ENCODE results near the gene RPS10. TPM values are rescaled to one million over a fixed set of nuclear protein-coding genes. Genes with fewer than 3 reads are reported as not detected.
"Not testable (repeated sequence)": the region's sequence is repeated elsewhere in the genome, so short reads cannot be mapped to it uniquely, and the experiment has no call there.

Gene RPS10
- polyA plus RNA-seq, 6 donors from 2014 or later = 1,403 to 2,423 (median 1,715) TPM

DNA sequence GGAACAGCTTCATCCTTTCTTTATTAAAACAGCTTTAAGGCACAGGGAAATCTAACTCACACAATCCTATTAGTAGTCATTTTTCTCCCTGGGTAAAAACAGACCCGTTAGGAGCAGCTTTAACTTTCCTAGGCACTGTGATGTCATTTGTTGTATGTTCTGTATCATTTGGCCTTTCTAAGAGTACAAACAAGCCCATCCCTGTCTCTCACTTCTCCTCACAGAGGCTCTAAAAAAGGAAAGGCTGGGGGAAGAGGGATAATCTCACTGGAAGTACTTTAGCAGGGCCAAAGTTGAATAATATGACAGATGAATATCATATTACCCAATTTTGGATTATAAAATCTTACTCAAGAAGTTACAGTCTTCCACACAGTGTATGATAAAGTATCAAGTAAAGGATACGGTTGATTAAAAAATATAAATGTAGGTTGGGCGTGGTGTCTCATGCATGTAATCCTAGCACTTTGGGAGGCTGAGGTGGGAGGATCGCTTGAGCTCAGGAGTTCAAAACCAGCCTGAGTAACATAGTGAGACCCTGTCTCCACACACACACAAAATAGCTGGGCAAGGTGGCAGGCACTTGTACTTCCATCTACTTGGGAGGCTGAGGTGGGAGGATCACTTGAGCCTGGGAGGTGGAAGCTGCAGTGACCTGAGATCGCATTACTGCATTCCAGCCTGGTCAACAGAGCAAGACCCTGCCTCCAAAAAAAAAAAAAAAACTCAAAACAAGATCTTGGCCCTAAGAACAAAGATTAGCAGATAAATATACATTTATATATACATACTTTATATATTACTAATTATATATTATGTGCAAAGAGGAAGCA, 41.3 kb downstream of the RPS10 start:
- no peak for DNase-seq
- peak overlapping the region in 2 of 6 donors; percentile 31 to 78 for H3K27ac Mint-ChIP-seq
- no peaks in the 10 kb centered on the region for H3K27me3 Mint-ChIP-seq
- H3K9me3 Mint-ChIP-seq = no peaks in the 10 kb centered on the region
- H3K36me3 Mint-ChIP-seq = no peaks in the 10 kb centered on the region
- no peak for ATAC-seq (ENCODE audit: low read depth in 2 of 2)
- no peak overlapping the region for H3K4me3 Mint-ChIP-seq
- peaks cover 28 to 68% (median 59%) of the 10 kb centered on the region in 3 donors for H3K4me1 Mint-ChIP-seq

DNA sequence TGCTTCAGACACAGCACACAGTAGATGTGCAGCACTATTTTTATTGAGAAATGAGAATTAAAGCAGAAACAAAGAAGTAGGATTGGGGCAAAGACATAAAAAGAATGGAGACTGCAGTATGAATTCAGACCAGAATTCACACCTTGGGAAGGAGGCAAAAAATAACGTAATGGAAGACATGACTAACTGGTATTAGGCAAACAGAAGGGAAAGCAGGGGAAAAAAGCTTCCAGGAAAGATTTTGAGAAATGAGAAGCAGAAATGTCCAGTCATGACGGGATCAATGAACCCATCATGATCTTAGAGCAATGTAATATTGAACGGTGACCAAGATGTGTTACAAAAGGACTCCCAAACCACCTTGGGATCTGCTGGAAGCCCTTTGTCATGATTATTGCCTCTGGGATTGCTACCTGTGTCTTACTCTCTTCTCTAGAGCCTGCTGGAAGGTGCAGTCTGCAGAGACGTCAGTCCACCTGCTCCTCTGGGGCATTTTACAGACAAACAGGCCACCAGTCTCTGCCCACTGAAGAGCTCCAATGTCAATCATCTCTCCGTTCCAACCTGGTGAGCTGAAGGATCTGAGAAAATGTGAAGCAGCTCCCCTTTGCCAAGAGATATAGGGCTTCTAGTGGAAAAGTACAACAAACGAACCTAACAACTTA, 42.1 kb downstream of the RPS10 start:
- Mint-ChIP-seq H3K4me1 (peaks cover 27 to 62% (median 55%) of the 10 kb centered on the region in 3 donors), H3K4me3 (peak overlapping the region in 2 of 8 donors; percentile 1 to 5), H3K27ac (peak overlapping the region in 4 of 6 donors; percentile 31 to 94 (median 59)), H3K27me3 (no peaks in the 10 kb centered on the region), H3K36me3 (no peaks in the 10 kb centered on the region), H3K9me3 (no peaks in the 10 kb centered on the region)
- ATAC-seq (ENCODE audit: low read depth in 2 of 2) (no peak), DNase-seq (no peak)

DNA sequence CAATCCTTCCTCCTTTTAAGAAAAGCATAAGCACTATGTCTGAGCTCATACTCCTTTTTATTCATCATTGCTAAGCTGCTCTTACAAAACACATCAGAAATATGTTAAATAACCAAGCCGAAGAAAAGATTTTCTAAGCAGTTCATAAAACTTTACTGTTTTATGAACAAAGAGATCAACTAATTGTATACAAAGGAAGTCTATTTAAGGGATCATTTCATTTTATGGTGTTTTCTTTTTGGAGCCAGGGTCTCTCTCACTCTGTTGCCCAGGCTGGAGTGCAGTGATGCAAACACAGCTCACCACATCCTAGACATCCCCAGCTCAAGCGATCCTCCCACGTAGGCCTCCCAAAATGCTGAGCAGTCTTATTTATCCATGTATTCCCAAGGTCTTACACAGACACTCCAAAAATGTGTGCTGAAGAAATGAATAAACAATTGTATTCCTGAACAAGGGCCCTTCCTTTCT, 42.7 kb downstream of the RPS10 start:
- DNase-seq (no peak), ATAC-seq (ENCODE audit: low read depth in 2 of 2) (no peak)
- Mint-ChIP-seq H3K27me3 (no peaks in the 10 kb centered on the region), H3K9me3 (no peaks in the 10 kb centered on the region), H3K4me1 (peaks cover 30 to 67% (median 57%) of the 10 kb centered on the region in 3 donors), H3K4me3 (peak overlapping the region in 1 of 8 donors; percentile 1), H3K27ac (peak overlapping the region in 4 of 6 donors; percentile 31 to 72 (median 55)), H3K36me3 (no peaks in the 10 kb centered on the region)

DNA sequence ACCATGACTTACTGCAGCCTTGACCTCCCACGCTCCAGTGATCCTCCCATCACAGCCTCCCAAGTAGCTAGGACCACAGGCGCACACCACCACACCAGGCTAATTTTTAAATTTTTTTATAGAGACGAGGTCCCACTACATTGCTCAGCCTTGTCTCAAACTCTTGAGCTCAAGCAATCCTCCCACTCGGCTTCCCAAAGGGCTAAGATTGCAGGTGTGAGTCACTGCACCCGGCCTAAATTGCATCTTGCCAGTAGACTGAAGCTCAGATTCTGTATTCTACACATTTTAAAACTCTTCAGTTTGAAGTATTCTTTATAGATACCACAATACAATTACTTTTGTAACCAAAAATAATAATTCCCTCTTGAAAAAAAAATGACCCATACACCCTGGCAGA, 44.8 kb downstream of the RPS10 start:
- peak overlapping the region in 4 of 6 donors; percentile 37 to 66 (median 58) for H3K27ac Mint-ChIP-seq
- H3K36me3 Mint-ChIP-seq = no peaks in the 10 kb centered on the region

DNA sequence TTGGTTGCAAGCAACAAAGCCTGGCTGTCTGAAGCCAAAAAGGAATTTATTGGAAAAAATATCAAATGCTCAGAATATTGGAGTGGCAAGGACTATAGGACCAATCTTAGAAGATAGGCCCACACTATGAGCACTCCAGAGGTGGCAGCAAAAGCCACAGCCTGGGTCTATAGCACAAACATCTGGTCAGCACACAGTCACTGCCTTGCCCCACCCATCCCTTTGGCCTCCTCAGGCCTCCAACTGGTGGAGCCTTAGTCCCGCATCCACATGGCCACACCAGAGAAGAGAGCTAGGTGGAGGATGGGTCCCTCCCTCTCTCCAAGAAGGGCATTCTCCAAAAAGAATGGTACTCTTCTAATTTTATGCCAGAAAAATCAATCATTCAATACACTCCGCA, 47.4 kb downstream of the RPS10 start:
- no peaks in the 10 kb centered on the region for H3K27me3 Mint-ChIP-seq
- H3K36me3 Mint-ChIP-seq = no peaks in the 10 kb centered on the region
- ATAC-seq (ENCODE audit: low read depth in 2 of 2) (no peak), DNase-seq (no peak)
- H3K4me3 Mint-ChIP-seq = no peak overlapping the region
- H3K4me1 Mint-ChIP-seq = peaks cover 19 to 32% (median 27%) of the 10 kb centered on the region in 3 donors
- H3K27ac Mint-ChIP-seq = peak overlapping the region in 2 of 6 donors; percentile 40 to 81
- H3K9me3 Mint-ChIP-seq = no peaks in the 10 kb centered on the region

More for the DNA sequence above, 44.8 kb downstream of the RPS10 start:
- Mint-ChIP-seq H3K4me1 (peaks cover 29 to 55% (median 49%) of the 10 kb centered on the region in 3 donors), H3K27me3 (no peaks in the 10 kb centered on the region), H3K9me3 (no peaks in the 10 kb centered on the region), H3K4me3 (no peak overlapping the region)
- DNase-seq (no peak), ATAC-seq (ENCODE audit: low read depth in 2 of 2) (no peak)

DNA sequence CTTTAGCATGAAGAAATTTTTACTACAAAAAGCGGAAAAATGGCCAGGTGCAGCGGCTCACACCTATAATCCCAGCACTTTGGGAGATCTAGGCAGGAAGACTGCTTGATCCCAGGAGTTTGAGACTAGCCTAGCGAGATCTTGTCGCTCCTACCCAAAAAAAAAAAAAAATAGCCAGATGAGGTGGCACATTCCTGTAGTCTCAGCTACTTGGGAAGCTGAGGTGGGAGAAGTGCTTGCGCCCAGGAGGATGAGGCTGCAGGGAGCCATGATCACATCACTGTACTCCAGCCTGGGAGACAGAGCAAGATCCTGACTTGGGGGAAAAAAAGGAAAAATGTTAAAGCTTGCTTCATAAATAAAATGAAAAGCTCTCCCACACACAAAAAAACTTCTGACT, 47.9 kb downstream of the RPS10 start:
- peak overlapping the region in 1 of 6 donors; percentile 32 for H3K27ac Mint-ChIP-seq

DNA sequence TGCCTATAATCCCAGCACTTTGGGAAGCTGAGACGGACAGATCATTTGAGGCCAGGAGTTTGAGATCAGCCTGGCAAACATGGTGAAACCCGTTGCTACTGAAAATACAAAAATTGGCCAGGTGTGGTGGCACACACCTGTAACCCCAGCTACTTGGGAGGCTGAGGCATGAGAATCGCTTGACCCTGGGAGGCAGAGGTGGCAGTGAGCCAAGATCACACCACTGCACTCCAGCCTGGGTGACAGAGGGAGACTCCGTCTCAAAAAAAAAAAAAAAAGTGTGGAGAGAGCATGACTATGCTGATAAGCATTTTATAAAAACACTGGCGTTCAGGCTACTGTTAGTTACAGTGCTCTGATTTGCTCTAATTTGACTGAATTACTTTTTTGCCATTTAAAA, 48.3 kb downstream of the RPS10 start:
- not testable (repeated sequence) for H3K9me3 Mint-ChIP-seq; H3K4me3 Mint-ChIP-seq; DNase-seq; H3K27ac Mint-ChIP-seq; H3K27me3 Mint-ChIP-seq; ATAC-seq (ENCODE audit: low read depth in 2 of 2); H3K36me3 Mint-ChIP-seq
- H3K4me1 Mint-ChIP-seq = peaks cover 14 to 31% (median 22%) of the 10 kb centered on the region in 3 donors

More for the DNA sequence above, 47.9 kb downstream of the RPS10 start:
- Mint-ChIP-seq H3K9me3 (no peaks in the 10 kb centered on the region), H3K36me3 (no peaks in the 10 kb centered on the region), H3K4me1 (peaks cover 14 to 32% (median 22%) of the 10 kb centered on the region in 3 donors), H3K27me3 (no peaks in the 10 kb centered on the region), H3K4me3 (no peak overlapping the region)
- DNase-seq (no peak), ATAC-seq (ENCODE audit: low read depth in 2 of 2) (no peak)

DNA sequence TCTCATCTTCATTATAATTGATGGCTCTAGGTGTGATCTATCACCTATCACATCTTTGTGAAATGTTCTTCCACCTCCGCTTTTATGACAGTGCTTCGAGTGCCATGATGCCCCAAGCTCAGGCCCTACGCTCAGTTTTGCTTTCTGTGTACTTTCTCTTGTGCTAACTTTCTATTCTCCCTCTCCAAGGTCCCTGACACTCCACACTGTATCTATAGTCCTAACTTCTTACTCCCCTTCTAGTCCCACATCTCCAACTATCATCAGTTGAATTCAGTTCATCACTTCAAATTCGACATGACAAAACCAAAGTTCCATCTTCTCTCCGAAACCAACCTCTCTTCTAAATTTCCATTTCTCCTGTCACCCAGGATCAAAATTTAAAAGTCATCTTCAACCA, 50.0 kb downstream of the RPS10 start:
- DNase-seq (no peak), ATAC-seq (ENCODE audit: low read depth in 2 of 2) (no peak)
- Mint-ChIP-seq H3K27me3 (no peaks in the 10 kb centered on the region), H3K4me3 (no peak overlapping the region), H3K36me3 (no peaks in the 10 kb centered on the region), H3K9me3 (no peaks in the 10 kb centered on the region), H3K4me1 (peaks cover 12 to 31% (median 19%) of the 10 kb centered on the region in 3 donors), H3K27ac (no peak overlapping the region)

DNA sequence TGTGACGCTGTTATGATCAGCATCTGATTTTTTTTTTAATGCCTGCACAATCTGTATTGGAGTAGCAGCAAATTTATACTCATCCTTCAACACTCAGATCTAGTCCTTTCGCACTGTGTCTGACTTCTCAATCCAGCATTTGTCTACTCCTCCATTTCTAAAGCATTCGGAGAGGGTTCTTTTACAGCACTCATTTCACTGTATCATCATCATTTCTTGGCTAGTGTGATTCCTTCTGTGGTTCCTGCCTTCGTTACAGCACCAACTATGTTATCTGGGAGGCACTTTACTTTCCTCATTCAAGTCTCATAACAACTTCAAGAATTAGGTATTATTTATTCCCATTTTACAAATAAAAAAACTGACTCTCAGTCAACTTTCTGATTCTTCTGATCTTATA, 51.4 kb downstream of the RPS10 start:
- Mint-ChIP-seq H3K4me3 (no peak overlapping the region), H3K9me3 (no peaks in the 10 kb centered on the region), H3K27me3 (no peaks in the 10 kb centered on the region), H3K4me1 (peaks cover 13 to 34% (median 19%) of the 10 kb centered on the region in 3 donors), H3K27ac (no peak overlapping the region), H3K36me3 (peaks cover 4 to 7% of the 10 kb centered on the region in 2 donors)
- DNase-seq = no peak
- ATAC-seq (ENCODE audit: low read depth in 2 of 2) = peak; percentile 30 to 47

DNA sequence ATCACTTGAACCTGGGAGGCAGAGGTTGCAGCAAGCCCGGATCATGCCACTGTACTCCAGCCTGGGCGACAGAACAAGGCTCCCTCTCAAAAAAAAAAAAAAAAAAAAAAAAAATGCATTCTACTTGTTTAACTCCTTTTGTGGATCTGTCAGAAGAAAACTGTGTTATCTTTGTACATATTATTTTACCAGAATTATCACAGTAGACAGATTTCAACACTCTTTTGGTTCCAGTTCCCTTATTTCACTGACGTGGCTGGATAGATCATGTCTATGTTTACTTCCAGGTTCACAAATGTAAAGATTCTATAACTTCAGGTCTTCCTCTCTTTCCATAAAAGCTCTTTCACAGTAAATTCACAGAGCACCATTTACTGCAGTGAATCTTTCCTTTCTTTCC, 51.8 kb downstream of the RPS10 start:
- ATAC-seq (ENCODE audit: low read depth in 2 of 2) (peak; percentile 87 to 88), DNase-seq (peak; percentile 31)
- Mint-ChIP-seq H3K36me3 (peaks cover 4 to 7% of the 10 kb centered on the region in 2 donors), H3K4me1 (peaks cover 16 to 38% (median 23%) of the 10 kb centered on the region in 3 donors), H3K9me3 (no peaks in the 10 kb centered on the region), H3K27me3 (no peaks in the 10 kb centered on the region), H3K27ac (no peak overlapping the region), H3K4me3 (peak overlapping the region in 1 of 8 donors; percentile 27)

DNA sequence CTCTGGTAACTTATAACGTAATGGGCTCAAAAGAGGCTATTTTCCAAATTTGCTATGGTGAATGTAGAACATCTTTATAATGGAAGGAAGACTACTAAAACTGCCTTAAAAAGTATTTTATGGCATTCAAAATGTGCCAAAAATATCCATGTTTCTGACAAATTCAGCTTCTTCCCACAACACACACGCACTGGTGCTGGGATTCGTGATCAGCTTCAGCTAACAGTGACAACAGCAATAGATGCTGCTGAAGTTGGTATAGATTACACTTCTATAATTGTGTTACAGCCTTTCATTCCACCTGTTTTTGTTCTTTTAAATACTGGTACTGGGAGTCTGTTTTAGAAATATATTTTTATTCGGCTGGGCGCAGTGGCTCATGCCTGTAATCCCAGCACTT, 52.4 kb downstream of the RPS10 start:
- Mint-ChIP-seq H3K27me3 (no peaks in the 10 kb centered on the region), H3K27ac (peak overlapping the region in 3 of 6 donors; percentile 50 to 73 (median 69)), H3K9me3 (no peaks in the 10 kb centered on the region), H3K4me3 (peak overlapping the region in 1 of 8 donors; percentile 27), H3K36me3 (peaks cover 4 to 7% of the 10 kb centered on the region in 2 donors), H3K4me1 (peaks cover 11 to 37% (median 18%) of the 10 kb centered on the region in 3 donors)
- DNase-seq (no peak), ATAC-seq (ENCODE audit: low read depth in 2 of 2) (no peak)

DNA sequence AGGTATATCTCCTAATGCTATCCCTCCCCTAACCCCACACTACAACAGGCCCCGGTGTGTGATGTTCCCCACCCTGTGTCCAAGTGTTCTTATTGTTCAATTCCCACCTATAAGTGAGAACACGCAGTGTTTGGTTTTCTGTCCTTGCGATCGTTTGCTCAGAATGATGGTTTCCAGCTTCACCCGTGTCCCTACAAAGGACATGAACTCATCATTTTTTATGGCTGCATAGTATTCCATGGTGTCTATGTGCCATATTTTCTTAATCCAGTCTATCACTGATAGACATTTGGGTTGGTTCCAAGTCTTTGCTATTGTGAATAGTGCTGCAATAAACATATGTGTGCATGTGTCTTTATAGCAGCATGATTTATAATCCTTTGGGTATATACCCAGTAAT, 54.0 kb downstream of the RPS10 start:
- H3K4me3 Mint-ChIP-seq = not testable (repeated sequence)

DNA sequence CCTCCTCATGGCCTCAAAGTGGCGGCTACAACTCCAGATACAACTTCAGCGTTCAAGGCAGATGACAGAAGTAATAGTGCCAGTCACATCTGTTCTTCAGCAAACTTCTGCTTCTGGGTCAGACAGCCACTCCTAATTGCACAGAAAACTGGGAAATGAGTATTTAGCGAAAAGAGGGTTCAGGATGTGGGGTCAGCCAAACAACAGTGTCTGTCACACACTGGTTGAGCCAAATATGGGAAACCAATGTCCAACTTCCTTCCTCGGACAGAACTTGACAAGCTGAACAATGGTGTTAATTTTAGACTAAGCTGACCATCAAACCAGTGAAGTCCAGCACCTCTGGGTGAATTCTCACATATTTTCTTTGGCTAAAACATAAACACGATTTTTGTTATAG, 55.5 kb downstream of the RPS10 start:
- no peak for DNase-seq
- Mint-ChIP-seq H3K36me3 (peaks cover 7 to 9% of the 10 kb centered on the region in 2 donors), H3K4me3 (no peak overlapping the region), H3K27me3 (no peaks in the 10 kb centered on the region), H3K4me1 (peaks cover 18 to 48% (median 22%) of the 10 kb centered on the region in 3 donors), H3K27ac (peak overlapping the region in 1 of 6 donors; percentile 30), H3K9me3 (no peaks in the 10 kb centered on the region)
- no peak for ATAC-seq (ENCODE audit: low read depth in 2 of 2)

More for the DNA sequence above, 54.0 kb downstream of the RPS10 start:
- Mint-ChIP-seq H3K27ac (peak overlapping the region in 1 of 6 donors; percentile 52), H3K4me1 (peaks cover 11 to 44% (median 16%) of the 10 kb centered on the region in 3 donors)
- not testable (repeated sequence) for H3K36me3 Mint-ChIP-seq; ATAC-seq (ENCODE audit: low read depth in 2 of 2); DNase-seq; H3K9me3 Mint-ChIP-seq; H3K27me3 Mint-ChIP-seq

Measured in naive B cell (primary cell).